CD14-positive monocyte (primary cell): Measurements from ENCODE around the gene PDZD8. TPM values are rescaled to one million over a fixed set of nuclear protein-coding genes. Genes with fewer than 3 reads are reported as not detected.
A peak's percentile ranks its signal among the peaks of the same experiment; 100 is the strongest.

Source experiments
- DNase-seq, 3 donors: peaks; one replicate each; pipeline ENCODE4 v3.0.0-alpha.2; 2011 to 2022
- H2AFZ ChIP-seq: 2 replicates; pipeline ENCODE4 v1.6.0; 2012; ENCODE audit warnings: mild to moderate bottlenecking, low read depth, low read length, inconsistent platforms; ENCODE audit not compliant: insufficient read depth, poor library complexity, severe bottlenecking
- H3K27ac ChIP-seq, 2 donors: 1 replicate in 1 of 2; 2 replicates in 1 of 2; pipeline ENCODE4 v1.5.1; 2012 to 2013; ENCODE audit warnings: low read length in 2 of 2, control low read depth in 1 of 2, inconsistent platforms in 1 of 2, low read depth in 1 of 2, mild to moderate bottlenecking in 1 of 2
- H3K27me3 ChIP-seq, 2 donors: one replicate each; pipeline versions ENCODE4 v1.6.0 to v1.6.1; 2011 to 2013; ENCODE audit warnings: low read length in 2 of 2; ENCODE audit not compliant: control insufficient read depth in 2 of 2, insufficient read depth in 2 of 2
- H3K36me3 ChIP-seq, 2 donors: replicated peaks in 1 of 2; 1 replicate in 1 of 2; 2 replicates in 1 of 2; pipeline versions ENCODE4 v1.5.1 to v1.6.1; 2012 to 2013; ENCODE audit warnings: low read length in 2 of 2, control low read depth in 1 of 2, inconsistent platforms in 1 of 2, mild to moderate bottlenecking in 1 of 2; ENCODE audit not compliant: insufficient read depth in 2 of 2, control insufficient read depth in 1 of 2
- H3K4me1 ChIP-seq, 2 donors: 1 replicate in 1 of 2; 2 replicates in 1 of 2; pipeline versions ENCODE4 v1.5.1 to v1.6.1; 2012 to 2013; ENCODE audit warnings: low read length in 2 of 2, control low read depth in 1 of 2, inconsistent platforms in 1 of 2, mild to moderate bottlenecking in 1 of 2, moderate library complexity in 1 of 2; ENCODE audit not compliant: insufficient read depth in 2 of 2, control insufficient read depth in 1 of 2
- H3K4me2 ChIP-seq: replicated peaks from 2 replicates; pipeline ENCODE3; 2012; ENCODE audit warnings: low read length, moderate library complexity, mild to moderate bottlenecking; ENCODE audit not compliant: poor library complexity, severe bottlenecking; ENCODE audit errors: extremely low read depth
- H3K4me3 ChIP-seq, 3 experiments: fragments of 200-600 bp in 1 of 3; sonication (generic) in 1 of 3; replicated peaks in 1 of 3; 1 replicate in 2 of 3; 2 replicates in 1 of 3; pipeline ENCODE4 v1.5.1; 2011 to 2013; ENCODE audit warnings: low read length in 3 of 3, mild to moderate bottlenecking in 3 of 3, control low read depth in 2 of 3, low read depth in 2 of 3, inconsistent platforms in 1 of 3, moderate library complexity in 1 of 3
- H3K79me2 ChIP-seq: 2 replicates; pipeline ENCODE4 v1.6.0; 2012; ENCODE audit warnings: mild to moderate bottlenecking, control low read depth, inconsistent platforms, low read length, moderate library complexity; ENCODE audit not compliant: insufficient read depth
- H3K9ac ChIP-seq: 2 replicates; pipeline ENCODE4 v1.6.0; 2017; ENCODE audit warnings: low read length, mild to moderate bottlenecking; ENCODE audit not compliant: insufficient read depth, poor library complexity, severe bottlenecking
- H3K9me3 ChIP-seq, 2 donors: replicated peaks in 1 of 2; 1 replicate in 1 of 2; 2 replicates in 1 of 2; pipeline versions ENCODE4 v1.5.1 to v1.6.1; 2012 to 2013; ENCODE audit warnings: low read length in 2 of 2, control low read depth in 1 of 2; ENCODE audit not compliant: control insufficient read depth in 1 of 2, insufficient read depth in 1 of 2
- H4K20me1 ChIP-seq: 2 replicates; pipeline ENCODE4 v1.6.0; 2012; ENCODE audit warnings: mild to moderate bottlenecking, low read length, control low read depth, moderate library complexity; ENCODE audit not compliant: insufficient read depth
- H3K27ac Mint-ChIP-seq, 7 donors: one replicate each; pipeline ENCODE4 v1.8.0; 2020; ENCODE audit warnings: mild to moderate bottlenecking in 7 of 7, mixed read lengths in 7 of 7, moderate library complexity in 6 of 7, inconsistent platforms in 2 of 7
- H3K27me3 Mint-ChIP-seq, 3 donors: one replicate each; pipeline ENCODE4 v1.8.0; 2021 to 2022; ENCODE audit warnings: low read depth in 3 of 3, mild to moderate bottlenecking in 3 of 3, mixed read lengths in 3 of 3, moderate library complexity in 3 of 3, inconsistent platforms in 1 of 3
- H3K36me3 Mint-ChIP-seq, 2 donors: one replicate each; pipeline ENCODE4 v1.8.0; 2020; ENCODE audit warnings: mixed read lengths in 2 of 2, inconsistent platforms in 1 of 2, mild to moderate bottlenecking in 1 of 2
- H3K4me1 Mint-ChIP-seq: one replicate; pipeline ENCODE4 v1.8.0; 2020; ENCODE audit warnings: mild to moderate bottlenecking, mixed read lengths
- H3K4me3 Mint-ChIP-seq, 2 donors: one replicate each; pipeline ENCODE4 v1.8.0; 2020; ENCODE audit warnings: mild to moderate bottlenecking in 2 of 2, mixed read lengths in 2 of 2, moderate library complexity in 1 of 2
- H3K9me3 Mint-ChIP-seq, 7 donors: one replicate each; pipeline ENCODE4 v1.8.0; 2020 to 2022; ENCODE audit warnings: mixed read lengths in 7 of 7, mild to moderate bottlenecking in 6 of 7, moderate library complexity in 6 of 7, inconsistent platforms in 2 of 7
- CTCF ChIP-seq: fragments of 200-600 bp; IDR thresholded peaks from one replicate; pipeline ENCODE4 v1.8.0; 2022; ENCODE audit warnings: antibody characterized with exemption, mild to moderate bottlenecking
- WGBS: methylation state at CpG from one replicate; pipeline ENCODE4 v1.1.5; 2013; ENCODE audit warnings: missing lambda C conversion rate; ENCODE audit not compliant: insufficient coverage; 5-methylcytosine and 5-hydroxymethylcytosine counted together
- intact Hi-C, 2 donors: fragments of 100-400 bp; cut with micrococcal nuclease; formaldehyde crosslinking; loops; one replicate each; pipeline versions ENCODE4 v1.15.0 to v1.15.1; 2023
- polyA plus RNA-seq, 3 donors: library from polyadenylated mRNA; depleted of rRNA in 1 of 3; unstranded in 2 of 3; stranded (reverse) in 1 of 3; fragments of 300-500 nt in 2 of 3; fragments of >200 nt in 1 of 3; fragmentation: Illumina TruSeq in 2 of 3; gene quantifications; 1 replicate in 2 of 3; 2 replicates in 1 of 3; pipeline ENCODE4 v1.2.3, GENCODE V29; 2012 to 2021

The PDZD8 gene
- polyA plus RNA-seq, 3 donors, result 4.6 to 104 (median 9.0) TPM

- Histone ChIP-seq H3K27ac (no peak overlapping the region), H3K4me1 (no peaks in the 10 kb centered on the region), H3K79me2 (no peaks in the 10 kb centered on the region), H3K9me3 (no peaks in the 10 kb centered on the region), H4K20me1 (no peaks in the 10 kb centered on the region), H3K9ac (no peak overlapping the region), H3K4me2 (no peak overlapping the region), H2AFZ (no peak overlapping the region), H3K36me3 (no peaks in the 10 kb centered on the region), H3K4me3 (no peak overlapping the region), H3K27me3 (peaks cover 3 to 6% of the 10 kb centered on the region in 2 donors)
- DNase-seq, result no peak
- H3K27me3 Mint-ChIP-seq, result peaks cover 6 to 19% (median 7%) of the 10 kb centered on the region in 3 donors
- peaks cover 6% of the 10 kb centered on the region for H3K4me1 Mint-ChIP-seq
- TF ChIP-seq CTCF, result no peak
- intact Hi-C loops, result no loop called here
- 92% methylated on average over 9 of the region's 9 CpGs for WGBS
- peak overlapping the region in 1 of 7 donors; percentile 64 for H3K27ac Mint-ChIP-seq
- no peaks in the 10 kb centered on the region for H3K36me3 Mint-ChIP-seq
- no peaks in the 10 kb centered on the region for H3K9me3 Mint-ChIP-seq
- H3K4me3 Mint-ChIP-seq, result no peak overlapping the region
Observed at GRCh38 chr10:117253908-117254307, 121.3 kb downstream of the PDZD8 start.

- Mint-ChIP-seq H3K4me3 (no peak overlapping the region), H3K27me3 (peaks cover 7 to 23% (median 9%) of the 10 kb centered on the region in 3 donors), H3K36me3 (no peaks in the 10 kb centered on the region), H3K9me3 (no peaks in the 10 kb centered on the region), H3K4me1 (peaks cover 6% of the 10 kb centered on the region), H3K27ac (no peak overlapping the region)
- DNase-seq, result no peak
- Histone ChIP-seq H3K36me3 (no peaks in the 10 kb centered on the region), H3K9me3 (no peaks in the 10 kb centered on the region), H3K79me2 (no peaks in the 10 kb centered on the region), H3K27ac (no peak overlapping the region), H3K27me3 (peaks cover 4 to 10% of the 10 kb centered on the region in 2 donors), H3K4me3 (no peak overlapping the region), H4K20me1 (no peaks in the 10 kb centered on the region), H3K4me1 (no peaks in the 10 kb centered on the region), H2AFZ (no peak overlapping the region), H3K4me2 (no peak overlapping the region), H3K9ac (no peak overlapping the region)
- 80% methylated on average over 5 of the region's 7 CpGs for WGBS
- intact Hi-C loops, result no loop called here
- TF ChIP-seq CTCF, result no peak
Observed at GRCh38 chr10:117250411-117250810, 124.8 kb downstream of the PDZD8 start.
